Cardiac septum (tissue), 1 donor: ENCODE data around the gene RANBP17. TPM values are rescaled to one million over a fixed set of nuclear protein-coding genes. Genes with fewer than 3 reads are reported as not detected.
"Not testable (repeated sequence)": the region's sequence is repeated elsewhere in the genome, so short reads cannot be mapped to it uniquely, and the experiment has no call there.

Source experiments
- DNase-seq: peaks from one replicate; pipeline ENCODE4 v3.0.0-alpha.2; 2020; ENCODE audit warnings: low spot score
- intact Hi-C: fragments of 100-400 bp; cut with DNase I; formaldehyde crosslinking; loops from one replicate; pipeline ENCODE4 v1.14.0; 2022
- total RNA-seq: library from RNA; stranded (reverse); fragmentation: NEBNext Ultra II Directional; extraction: Animal tissue kit (Norgen Biotek cat#: 25700); gene quantifications from one replicate; pipeline ENCODE4 v1.2.1, GENCODE V29; 2021
- donor health status: DM: no; HTN: no; CAD: no.

RANBP17 gene
- total RNA-seq, 1 donor from 2014 or later, result 9.9 TPM

- no peak for DNase-seq
- intact Hi-C loops, result no loop called here
Measured at GRCh38 chr5:170923910-170924620, 62.2 kb downstream of the RANBP17 start.

GRCh38 chr5:170935534-170936218 is 73.9 kb downstream of the RANBP17 start:
- DNase-seq, intact Hi-C loops: not testable (repeated sequence)

- intact Hi-C loops, result no loop called here
- DNase-seq, result no peak
Measured at GRCh38 chr5:170937072-170937471, 75.3 kb downstream of the RANBP17 start.

- intact Hi-C loops, result no loop called here
- no peak for DNase-seq
Measured at GRCh38 chr5:170937914-170938313, 76.1 kb downstream of the RANBP17 start.

GRCh38 chr5:170939178-170939577 is 77.4 kb downstream of the RANBP17 start:
- intact Hi-C loops, result no loop called here
- DNase-seq, result no peak

- intact Hi-C loops, result no loop called here
- DNase-seq, result no peak
Measured at GRCh38 chr5:170941788-170942187, 80.0 kb downstream of the RANBP17 start.

- DNase-seq, result no peak
- intact Hi-C loops, result no loop called here
Measured at GRCh38 chr5:170945275-170945674, 83.5 kb downstream of the RANBP17 start.

GRCh38 chr5:170960567-170960966 is 98.7 kb downstream of the RANBP17 start:
- intact Hi-C loops, result no loop called here
- no peak for DNase-seq

- no peak for DNase-seq
- intact Hi-C loops, result no loop called here
Measured at GRCh38 chr5:170963521-170963920, 101.7 kb downstream of the RANBP17 start.

- DNase-seq, result no peak
- intact Hi-C loops, result no loop called here
Measured at GRCh38 chr5:170974461-170974860, 112.6 kb downstream of the RANBP17 start.

- DNase-seq, intact Hi-C loops: not testable (repeated sequence)
Measured at GRCh38 chr5:170980261-170980660, 118.4 kb downstream of the RANBP17 start.

- intact Hi-C loops, result no loop called here
- DNase-seq, result no peak
Measured at GRCh38 chr5:170985486-170985885, 123.7 kb downstream of the RANBP17 start.

GRCh38 chr5:170986598-170986997 is 124.8 kb downstream of the RANBP17 start:
- DNase-seq, result no peak
- intact Hi-C loops, result no loop called here

GRCh38 chr5:170993476-170993875 is 131.7 kb downstream of the RANBP17 start:
- intact Hi-C loops, result no loop called here
- no peak for DNase-seq

GRCh38 chr5:171010086-171010485 is 148.3 kb downstream of the RANBP17 start:
- DNase-seq, result no peak
- intact Hi-C loops, result no loop called here

- DNase-seq, result no peak
- intact Hi-C loops, result no loop called here
Measured at GRCh38 chr5:171010816-171011215, 149.0 kb downstream of the RANBP17 start.

GRCh38 chr5:171023508-171023907 is 161.7 kb downstream of the RANBP17 start:
- DNase-seq, result no peak
- intact Hi-C loops, result no loop called here

GRCh38 chr5:171024084-171024483 is 162.3 kb downstream of the RANBP17 start:
- DNase-seq, result no peak
- intact Hi-C loops, result no loop called here

- no peak for DNase-seq
- intact Hi-C loops, result no loop called here
Measured at GRCh38 chr5:171029401-171029800, 167.6 kb downstream of the RANBP17 start.

GRCh38 chr5:171031977-171032376 is 170.2 kb downstream of the RANBP17 start:
- no peak for DNase-seq
- intact Hi-C loops, result no loop called here

GRCh38 chr5:171032435-171032973 is 170.7 kb downstream of the RANBP17 start:
- no peak for DNase-seq
- intact Hi-C loops, result no loop called here
